Measurements from ENCODE around the gene ACACB.

The ACACB gene

DNA sequence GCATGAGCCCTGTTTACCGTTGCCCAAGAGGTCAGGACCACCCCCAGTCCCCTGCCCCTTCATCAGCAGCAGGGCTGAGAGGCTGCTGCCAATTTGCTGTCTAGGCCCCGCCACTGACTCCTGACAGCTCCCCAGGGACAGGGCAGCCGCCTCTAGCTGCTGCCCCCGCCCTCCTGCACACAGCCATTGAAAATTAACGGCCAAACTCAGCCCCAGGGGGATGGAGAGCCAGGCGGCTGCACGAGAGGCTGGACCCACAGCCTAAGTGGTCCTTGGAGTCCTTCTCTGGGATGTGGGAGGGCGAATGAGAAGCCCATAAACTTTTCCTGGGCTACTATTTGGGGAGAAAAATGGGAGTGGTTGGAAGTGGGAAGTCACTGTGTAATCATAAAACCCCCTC lies 188.1 kb downstream of the ACACB start:
- DNase-seq (ENCODE audit: low read depth), result no peak

DNA sequence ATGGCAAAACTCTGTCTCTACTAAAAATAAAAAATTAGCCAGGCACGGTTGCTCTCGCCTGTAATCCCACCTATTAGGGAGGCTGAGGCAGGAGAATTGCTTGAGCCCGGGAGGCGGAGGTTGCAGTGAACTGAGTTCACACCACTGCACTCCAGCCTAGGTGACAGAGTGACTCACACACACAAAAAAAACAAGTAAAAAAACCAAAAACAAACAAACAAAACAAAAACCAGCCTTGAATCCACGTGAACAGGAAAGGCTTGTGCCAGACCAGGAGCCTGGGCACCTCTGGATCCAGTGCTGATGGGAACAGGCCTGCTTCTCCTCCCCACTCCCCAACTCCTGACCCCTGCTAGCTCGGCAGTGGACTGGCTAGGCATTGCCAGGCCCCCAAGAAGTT lies 189.2 kb downstream of the ACACB start:
- DNase-seq (ENCODE audit: low read depth), result no peak

- no peak for DNase-seq (ENCODE audit: low read depth)
These were observed 190.7 kb downstream of the ACACB start for GRCh38 chr12:109307051-109307450.

DNA sequence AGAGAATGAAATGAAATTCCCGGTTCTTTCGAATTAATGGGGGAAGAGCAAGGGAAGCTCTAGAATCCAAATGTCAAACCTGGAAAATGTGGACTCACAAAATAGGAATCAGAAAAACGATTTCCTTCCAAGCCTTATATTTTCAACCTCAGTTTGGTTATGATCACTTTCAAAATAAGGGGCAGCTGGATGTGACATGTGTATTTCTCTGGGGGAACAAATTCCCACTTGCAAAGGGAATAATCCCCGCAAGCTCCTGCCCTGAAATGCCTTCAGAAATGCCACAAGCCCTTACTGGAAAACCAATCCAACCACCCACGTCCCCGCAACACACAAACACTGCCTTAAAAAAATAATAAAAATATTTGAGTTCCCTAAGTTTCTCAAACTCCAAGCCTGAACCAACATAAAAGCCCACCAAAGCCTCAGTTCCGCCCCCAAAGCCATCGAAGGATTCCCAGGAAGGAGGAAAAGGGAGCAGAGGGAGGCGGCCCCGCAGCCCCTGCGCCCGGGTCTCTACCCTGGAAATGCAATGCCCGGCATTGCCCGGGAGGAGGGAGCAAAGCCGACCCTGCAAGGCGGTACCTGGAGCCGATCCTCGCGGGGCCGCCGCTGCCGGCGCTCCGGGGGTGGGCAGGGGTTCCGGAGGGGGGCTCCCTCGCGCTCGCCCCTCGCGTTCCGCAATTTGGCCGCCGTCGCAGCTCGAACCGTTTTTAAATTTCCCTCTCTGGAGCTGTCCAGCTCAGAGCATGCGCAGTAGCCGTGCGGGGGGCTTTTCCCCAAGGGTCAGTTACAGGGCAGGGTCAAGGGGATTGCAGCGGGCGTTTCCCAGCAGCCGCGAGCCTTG lies 192.4 kb downstream of the ACACB start, which contains the start of gene FOXN4:
FOXN4 (minus strand) TSS at position 751 of the 847 bp plus-strand sequence. CDS start 963 bp downstream, outside the sequence.
- DNase-seq (ENCODE audit: low read depth), result no peak

DNA sequence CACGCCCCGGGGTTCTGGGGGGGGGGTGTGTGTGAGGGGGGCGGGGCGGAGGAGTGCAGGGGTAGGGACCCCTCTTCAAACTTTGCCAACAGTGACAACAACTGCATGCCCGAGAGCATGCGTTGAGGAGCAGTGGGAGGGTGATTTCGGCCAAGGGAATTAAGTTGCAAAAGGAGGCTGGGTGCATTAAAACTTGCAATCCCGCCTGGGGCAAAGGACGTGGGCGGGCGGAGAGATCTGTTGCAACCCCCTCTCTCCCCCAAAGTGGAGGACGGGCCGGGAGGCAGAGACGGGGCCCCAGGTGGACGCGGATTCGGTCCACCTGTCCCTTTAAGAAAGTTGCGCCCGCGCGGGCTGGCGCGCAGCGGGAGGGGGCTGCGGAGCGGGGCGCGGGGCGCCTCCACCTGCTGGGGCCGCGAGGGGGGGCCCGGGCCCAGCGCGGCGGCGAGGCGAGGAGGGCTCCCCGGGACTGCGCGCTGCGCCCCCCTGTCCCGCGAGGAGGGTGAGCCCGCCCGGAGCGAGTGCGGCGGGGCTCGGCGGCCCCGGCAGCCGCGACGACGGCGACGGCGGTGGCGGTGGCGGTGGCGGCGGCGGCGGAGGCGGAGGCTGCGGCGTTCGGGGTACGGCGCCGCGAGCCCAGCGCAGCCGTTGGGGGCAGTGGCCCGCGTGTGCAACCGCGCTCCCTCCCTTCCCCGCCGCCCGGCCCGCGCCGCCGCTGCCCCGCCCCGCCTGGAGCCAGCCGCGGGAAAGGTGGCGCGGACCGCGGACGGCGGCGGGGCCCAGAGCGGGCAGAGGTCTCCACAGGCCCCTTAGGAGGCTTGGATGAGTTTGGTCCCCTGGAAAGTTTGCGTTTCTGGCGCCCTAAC lies 193.2 kb downstream of the ACACB start:
- DNase-seq (ENCODE audit: low read depth), result no peak

DNA sequence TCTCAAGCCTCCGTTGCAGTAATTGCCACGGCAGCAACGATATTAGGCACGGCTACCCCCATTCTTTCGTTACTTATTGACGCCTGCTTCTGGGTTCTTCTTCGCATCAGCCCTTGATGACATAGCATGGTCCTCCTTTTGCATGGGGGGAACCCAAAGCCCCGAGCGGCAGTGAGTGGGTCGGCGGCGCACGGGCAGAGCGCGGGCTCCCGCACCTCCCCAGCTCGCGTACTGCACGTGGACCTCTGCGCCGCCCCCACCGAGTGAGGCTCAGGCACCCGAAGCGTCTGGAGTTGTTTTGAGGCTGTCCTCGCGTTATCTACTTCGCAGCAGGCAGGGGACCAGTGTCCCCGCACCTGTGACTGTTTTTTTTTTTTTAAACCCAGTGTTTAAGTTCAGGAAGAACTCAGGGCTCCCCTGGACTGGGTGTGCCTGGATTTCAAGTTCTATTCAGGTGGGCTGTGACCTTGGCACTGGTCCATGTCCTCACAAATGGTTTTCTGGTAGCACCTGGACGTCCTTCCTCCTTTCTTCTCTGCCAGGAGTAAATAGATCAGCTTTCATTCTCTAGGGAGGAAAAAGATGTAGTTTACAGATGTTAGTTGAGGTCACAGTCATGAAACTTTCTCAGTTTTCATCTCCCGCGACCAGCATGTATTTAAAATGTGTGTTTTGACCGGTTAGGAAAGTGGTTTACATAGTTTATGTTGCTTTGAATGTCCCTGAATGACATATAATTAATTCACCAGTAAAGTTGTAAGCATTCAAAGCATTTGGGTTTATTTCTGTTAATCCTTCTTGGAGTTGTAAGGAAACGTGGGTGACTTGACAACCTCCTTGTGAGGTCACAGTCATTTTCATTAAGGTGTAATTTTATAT lies 194.1 kb downstream of the ACACB start:
- DNase-seq (ENCODE audit: low read depth), result no peak

Data from activated T-cell treated with anti-CD3 and anti-CD28 coated beads for 1 hour (primary cell).